Measurements from ENCODE around the gene SOX9. TPM values are rescaled to one million over a fixed set of nuclear protein-coding genes. Genes with fewer than 3 reads are reported as not detected.
"Not testable (repeated sequence)": the region's sequence is repeated elsewhere in the genome, so short reads cannot be mapped to it uniquely, and the experiment has no call there.

Gene SOX9
- total and polyA plus RNA-seq, 8 donors, result 6.6 to 81.5 (median 60.1) TPM

DNA sequence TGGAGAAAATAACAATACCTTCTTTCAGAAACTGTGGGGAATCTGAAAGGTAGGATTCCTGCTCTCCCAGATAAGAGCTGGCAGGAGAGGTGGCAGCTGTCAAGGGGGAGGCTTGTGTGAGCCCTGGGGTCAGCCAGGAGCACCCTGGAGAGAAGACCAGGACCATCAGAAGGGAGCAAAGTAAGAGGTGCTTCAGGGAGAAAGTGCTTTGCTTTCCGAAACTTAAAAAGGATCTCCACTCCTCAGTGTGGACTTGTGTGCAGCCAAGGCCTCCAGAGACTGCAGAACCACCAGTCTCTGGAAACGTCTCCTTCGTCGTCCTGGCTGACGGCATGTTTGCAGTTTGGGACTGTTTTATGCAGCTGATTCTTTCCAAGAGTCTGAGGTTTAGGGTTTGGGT lies 13.7 kb upstream of the SOX9 start:
- Histone ChIP-seq H3K27ac (no peak overlapping the region), H3K4me1 (no peaks in the 10 kb centered on the region), H3K36me3 (no peaks in the 10 kb centered on the region), H3K27me3 (peaks cover 0 to 22% of the 10 kb centered on the region in 2 donors), H3K4me3 (no peak overlapping the region), H3K9me3 (no peaks in the 10 kb centered on the region)
- no peak for ATAC-seq
- no peak for DNase-seq
- intact Hi-C loops (cut with DNase I), result no loop called here
- TF ChIP-seq, protein P1, sequence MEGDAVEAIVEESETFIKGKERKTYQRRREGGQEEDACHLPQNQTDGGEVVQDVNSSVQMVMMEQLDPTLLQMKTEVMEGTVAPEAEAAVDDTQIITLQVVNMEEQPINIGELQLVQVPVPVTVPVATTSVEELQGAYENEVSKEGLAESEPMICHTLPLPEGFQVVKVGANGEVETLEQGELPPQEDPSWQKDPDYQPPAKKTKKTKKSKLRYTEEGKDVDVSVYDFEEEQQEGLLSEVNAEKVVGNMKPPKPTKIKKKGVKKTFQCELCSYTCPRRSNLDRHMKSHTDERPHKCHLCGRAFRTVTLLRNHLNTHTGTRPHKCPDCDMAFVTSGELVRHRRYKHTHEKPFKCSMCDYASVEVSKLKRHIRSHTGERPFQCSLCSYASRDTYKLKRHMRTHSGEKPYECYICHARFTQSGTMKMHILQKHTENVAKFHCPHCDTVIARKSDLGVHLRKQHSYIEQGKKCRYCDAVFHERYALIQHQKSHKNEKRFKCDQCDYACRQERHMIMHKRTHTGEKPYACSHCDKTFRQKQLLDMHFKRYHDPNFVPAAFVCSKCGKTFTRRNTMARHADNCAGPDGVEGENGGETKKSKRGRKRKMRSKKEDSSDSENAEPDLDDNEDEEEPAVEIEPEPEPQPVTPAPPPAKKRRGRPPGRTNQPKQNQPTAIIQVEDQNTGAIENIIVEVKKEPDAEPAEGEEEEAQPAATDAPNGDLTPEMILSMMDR (IDR thresholded peaks at IDR 0.05), result no peak

DNA sequence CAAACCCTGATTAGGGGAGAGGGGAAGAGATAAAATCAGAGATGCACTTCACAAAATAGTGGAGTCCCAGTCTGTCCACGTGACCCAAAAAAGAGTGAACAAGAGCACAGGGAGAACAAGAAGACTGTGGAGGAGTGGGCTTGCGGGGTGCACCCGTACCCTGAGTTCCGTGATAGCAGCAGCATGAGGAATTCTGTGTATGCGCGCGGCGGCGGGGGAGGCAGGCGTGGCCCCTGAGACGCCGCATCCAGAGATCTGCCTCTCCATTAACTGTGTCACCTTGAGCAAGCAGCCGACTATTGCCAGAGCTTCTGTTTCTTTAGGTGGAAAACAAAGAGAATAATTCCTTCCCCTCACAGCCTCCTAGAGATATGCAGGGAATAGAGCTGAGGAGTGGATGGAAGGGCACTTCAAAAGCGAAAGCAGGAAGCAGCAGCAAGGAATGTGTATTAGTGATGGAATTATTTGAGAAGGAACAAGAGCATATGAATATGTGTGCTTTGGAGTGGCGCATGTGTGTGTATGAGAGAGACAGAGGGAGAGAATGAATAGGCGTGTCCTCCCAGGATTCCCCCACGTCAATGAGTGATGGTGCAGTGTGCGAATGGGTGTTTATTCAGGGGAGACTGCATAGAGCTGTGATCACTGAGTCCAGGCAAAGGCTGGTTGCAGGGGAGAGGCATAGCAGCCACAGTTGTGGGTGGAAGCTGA lies 10.4 kb upstream of the SOX9 start:
- ATAC-seq (peak; percentile 57), DNase-seq (peak in 1 of 4 donors; percentile 62)
- Histone ChIP-seq H3K27ac (no peak overlapping the region), H3K36me3 (no peaks in the 10 kb centered on the region), H3K4me1 (no peaks in the 10 kb centered on the region), H3K27me3 (peaks cover under 1 to 53% of the 10 kb centered on the region in 2 donors), H3K4me3 (peak overlapping the region in 1 of 2 donors; percentile 19), H3K9me3 (no peaks in the 10 kb centered on the region)
- intact Hi-C loops (cut with DNase I), result no loop called here
- TF ChIP-seq, protein P1 (IDR thresholded peaks at IDR 0.05), result no peak

GRCh38 chr17:72110942-72111318 lies 9.9 kb upstream of the SOX9 start:
- ATAC-seq (peak; percentile 21), DNase-seq (no peak)
- TF ChIP-seq, protein P1 (IDR thresholded peaks at IDR 0.05), result no peak
- Histone ChIP-seq H3K4me1 (no peaks in the 10 kb centered on the region), H3K36me3 (no peaks in the 10 kb centered on the region), H3K4me3 (no peak overlapping the region), H3K27me3 (peaks cover 6 to 58% of the 10 kb centered on the region in 2 donors), H3K9me3 (no peaks in the 10 kb centered on the region), H3K27ac (no peak overlapping the region)
- intact Hi-C loops (cut with DNase I), result no loop called here

GRCh38 chr17:72111336-72111923 lies 9.4 kb upstream of the SOX9 start:
- no peak overlapping the region for H3K4me3 ChIP-seq
- TF ChIP-seq, protein P1 (IDR thresholded peaks at IDR 0.05), result no peak
- H3K27ac ChIP-seq, result no peak overlapping the region
- intact Hi-C loops (cut with DNase I), result no loop called here
- no peaks in the 10 kb centered on the region for H3K36me3 ChIP-seq
- H3K9me3 ChIP-seq, result no peaks in the 10 kb centered on the region
- peaks cover 11 to 63% of the 10 kb centered on the region in 2 donors for H3K27me3 ChIP-seq
- H3K4me1 ChIP-seq, result no peaks in the 10 kb centered on the region
- DNase-seq (no peak), ATAC-seq (no peak)

DNA sequence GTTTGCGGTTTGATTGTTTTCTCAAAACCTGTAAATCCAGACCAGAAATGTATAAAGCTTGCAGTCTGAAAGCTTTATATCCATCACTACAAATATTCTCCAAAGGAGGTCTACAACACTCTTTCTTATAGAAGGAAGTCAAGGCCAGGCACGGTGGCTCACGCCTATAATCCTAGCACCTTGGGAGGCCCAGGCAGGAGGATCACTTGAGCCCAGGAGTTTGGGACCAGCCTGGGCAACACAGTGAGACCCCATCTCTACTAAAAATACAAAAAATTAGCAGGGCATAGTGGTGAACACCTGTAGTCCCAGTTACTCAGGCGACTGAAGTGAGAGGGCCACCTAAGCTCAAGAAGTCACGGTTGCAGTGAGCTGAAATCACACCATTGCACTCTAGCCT lies 8.9 kb upstream of the SOX9 start:
- ATAC-seq; H3K36me3 ChIP-seq; H3K4me1 ChIP-seq; intact Hi-C loops (cut with DNase I); H3K9me3 ChIP-seq; DNase-seq; H3K4me3 ChIP-seq; H3K27ac ChIP-seq: not testable (repeated sequence)
- H3K27me3 ChIP-seq, result peaks cover 16 to 68% of the 10 kb centered on the region in 2 donors
